NCI-H2196 (cell line): ENCODE data around the gene PCDHGA12.
"Not testable (repeated sequence)": the region's sequence is repeated elsewhere in the genome, so short reads cannot be mapped to it uniquely, and the experiment has no call there.

Experiments
- DNase-seq: peaks from one replicate; lab custom pipeline; 2025; ENCODE audit not compliant: unreplicated experiment; lab: John Stamatoyannopoulos, UW

The PCDHGA12 gene

GRCh38 chr5:141430332-141431113, at the start of gene PCDHGA12:
TSS of gene PCDHGA12 (plus strand) at chr5:141430507. CDS start at chr5:141430760, 253 bp downstream.
- no peak for DNase-seq

GRCh38 chr5:141382469-141383294, 47.6 kb upstream of the PCDHGA12 start, which contains the start of gene PCDHGA7:
TSS of gene PCDHGA7 (plus strand) at chr5:141382742. CDS start at chr5:141382900, 158 bp downstream.
- DNase-seq = no peak

GRCh38 chr5:141383345-141383744, 47.0 kb upstream of the PCDHGA12 start:
- no peak for DNase-seq

- DNase-seq = no peak
Observed at GRCh38 chr5:141384471-141385267, 45.6 kb upstream of the PCDHGA12 start.

- not testable (repeated sequence) for DNase-seq
Observed at GRCh38 chr5:141387557-141388311, 42.6 kb upstream of the PCDHGA12 start, which contains the start of gene PCDHGB4. TSS of gene PCDHGB4 (plus strand) at chr5:141387698. CDS start at chr5:141387885, 187 bp downstream.

GRCh38 chr5:141388661-141389060, 41.6 kb upstream of the PCDHGA12 start:
- no peak for DNase-seq

- no peak for DNase-seq
Observed at GRCh38 chr5:141389153-141390042, 40.9 kb upstream of the PCDHGA12 start.

GRCh38 chr5:141392429-141393198, 37.7 kb upstream of the PCDHGA12 start, which contains the start of gene PCDHGA8:
TSS of gene PCDHGA8 (plus strand) at chr5:141392633. CDS start at chr5:141392814, 181 bp downstream.
- DNase-seq = no peak

GRCh38 chr5:141393267-141393666, 37.0 kb upstream of the PCDHGA12 start:
- no peak for DNase-seq

- not testable (repeated sequence) for DNase-seq
Observed at GRCh38 chr5:141394401-141395187, 35.7 kb upstream of the PCDHGA12 start.

GRCh38 chr5:141397756-141398551, 32.4 kb upstream of the PCDHGA12 start, which contains the start of gene PCDHGB5:
TSS of gene PCDHGB5 (plus strand) at chr5:141397947. CDS start at chr5:141398128, 181 bp downstream.
- DNase-seq = not testable (repeated sequence)

GRCh38 chr5:141398608-141399007, 31.7 kb upstream of the PCDHGA12 start:
- no peak for DNase-seq

- no peak for DNase-seq
Observed at GRCh38 chr5:141399555-141400258, 30.6 kb upstream of the PCDHGA12 start.

GRCh38 chr5:141402553-141403243, 27.6 kb upstream of the PCDHGA12 start, which contains the start of gene PCDHGA9:
TSS of gene PCDHGA9 (plus strand) at chr5:141402778. CDS start at chr5:141402953, 175 bp downstream.
- peak; percentile 3 for DNase-seq

GRCh38 chr5:141403387-141403786, 26.9 kb upstream of the PCDHGA12 start:
- no peak for DNase-seq
